Testis (tissue), 3 donors: ENCODE data around the gene DAZAP1. TPM values are rescaled to one million over a fixed set of nuclear protein-coding genes. Genes with fewer than 3 reads are reported as not detected.

Experiments
- DNase-seq: peaks from one replicate; pipeline ENCODE4 v3.0.0-alpha.2; 2019
- H3K27ac ChIP-seq, 2 donors: fragments of 200-600 bp; sonication (generic); one replicate each; pipeline ENCODE4 v1.5.1; 2019
- H3K27me3 ChIP-seq: fragments of 200-600 bp; sonication (generic); one replicate; pipeline ENCODE4 v1.5.1; 2019
- H3K36me3 ChIP-seq: fragments of 200-600 bp; sonication (generic); one replicate; pipeline ENCODE4 v1.5.1; 2017; ENCODE audit warnings: low read depth; ENCODE audit errors: missing control alignments
- H3K4me1 ChIP-seq: fragments of 200-600 bp; sonication (generic); one replicate; pipeline ENCODE4 v1.5.1; 2019
- H3K4me3 ChIP-seq, 2 donors: fragments of 200-600 bp; sonication (generic); one replicate each; pipeline ENCODE4 v1.5.1; 2017 to 2019
- H3K9me3 ChIP-seq: fragments of 200-600 bp; sonication (generic); one replicate; pipeline ENCODE4 v1.5.1; 2017
- CTCF ChIP-seq, 3 experiments: fragments of 450-650 bp in 2 of 3; fragments of 200-600 bp in 1 of 3; sonication (generic) in 1 of 3; IDR thresholded peaks; one replicate each; pipeline ENCODE4 v1.5.1; 2016 to 2019; ENCODE audit warnings: antibody characterized with exemption in 3 of 3, mild to moderate bottlenecking in 2 of 3, moderate library complexity in 1 of 3
- POLR2A ChIP-seq: fragments of 450-650 bp; IDR thresholded peaks from one replicate; pipeline ENCODE4 v1.6.1; 2017; ENCODE audit warnings: antibody characterized with exemption, mild to moderate bottlenecking, moderate library complexity
- WGBS, 2 donors: methylation state at CpG; one replicate each; pipeline ENCODE4 v1.1.5; 2018; 5-methylcytosine and 5-hydroxymethylcytosine counted together
- intact Hi-C: fragments of 100-400 bp; cut with DNase I; formaldehyde crosslinking; loops from one replicate; pipeline ENCODE4 v1.15.1; 2023; ENCODE audit warnings: low total_unique reads
- polyA plus RNA-seq: library from polyadenylated mRNA; stranded (reverse); fragments of 350-450 nt; fragmentation: Illumina TruSeq; extraction: RNeasy Lipid Tissue Mini Kit (QIAGEN cat#74804); gene quantifications from one replicate; pipeline ENCODE4 v1.2.3, GENCODE V29; 2014; ENCODE audit warnings: low read depth, low replicate concordance; ENCODE audit not compliant: insufficient read depth
- total RNA-seq, 2 donors: library from RNA; depleted of rRNA; stranded (reverse); fragments of >200 nt; gene quantifications; one replicate each; pipeline ENCODE4 v1.2.3, GENCODE V29; 2016

Gene DAZAP1
- total and polyA plus RNA-seq, 3 donors from 2014 or later = 97.9 to 215 (median 99.6) TPM

GRCh38 chr19:1410136-1410786 lies 2.9 kb downstream of the DAZAP1 start:
- TF ChIP-seq POLR2A (no peak), CTCF (IDR thresholded peaks at IDR 0.05) (no peak)
- Histone ChIP-seq H3K36me3 (no peaks in the 10 kb centered on the region), H3K4me3 (no peak overlapping the region), H3K27ac (peak overlapping the region; percentile 19 to 50), H3K9me3 (no peaks in the 10 kb centered on the region), H3K27me3 (no peaks in the 10 kb centered on the region), H3K4me1 (peaks cover 62% of the 10 kb centered on the region)
- WGBS, 2 donors = 70 to 71% methylated on average over 21 to 23 of the region's 23 CpGs
- DNase-seq = no peak
- intact Hi-C loops = no loop called here

GRCh38 chr19:1410789-1411188 lies 3.4 kb downstream of the DAZAP1 start:
- TF ChIP-seq CTCF (IDR thresholded peaks at IDR 0.05) (no peak), POLR2A (no peak)
- Histone ChIP-seq H3K27me3 (no peaks in the 10 kb centered on the region), H3K4me1 (peaks cover 67% of the 10 kb centered on the region), H3K27ac (peak overlapping the region; percentile 19 to 50), H3K4me3 (no peak overlapping the region), H3K36me3 (no peaks in the 10 kb centered on the region), H3K9me3 (no peaks in the 10 kb centered on the region)
- DNase-seq = no peak
- intact Hi-C loops = no loop called here
- whole genome bisulfite sequencing, 2 donors = 62 to 68% methylated on average over 7 to 9 of the region's 9 CpGs

- Histone ChIP-seq H3K4me3 (no peak overlapping the region), H3K4me1 (peaks cover 69% of the 10 kb centered on the region), H3K9me3 (no peaks in the 10 kb centered on the region), H3K27ac (peak overlapping the region; percentile 1 to 50), H3K27me3 (no peaks in the 10 kb centered on the region), H3K36me3 (no peaks in the 10 kb centered on the region)
- DNase-seq = no peak
- 53 to 58% methylated on average over 19 to 28 of the region's 29 CpGs for WGBS, 2 donors
- intact Hi-C loops = no loop called here
- TF ChIP-seq POLR2A (no peak), CTCF (IDR thresholded peaks at IDR 0.05) (no peak)
These were observed 4.1 kb downstream of the DAZAP1 start for GRCh38 chr19:1411255-1412191.

GRCh38 chr19:1412323-1412923 lies 5.0 kb downstream of the DAZAP1 start:
- Histone ChIP-seq H3K27me3 (no peaks in the 10 kb centered on the region), H3K27ac (no peak overlapping the region), H3K36me3 (no peaks in the 10 kb centered on the region), H3K9me3 (no peaks in the 10 kb centered on the region), H3K4me3 (no peak overlapping the region), H3K4me1 (peaks cover 75% of the 10 kb centered on the region)
- intact Hi-C loops = no loop called here
- TF ChIP-seq POLR2A (no peak), CTCF (IDR thresholded peaks at IDR 0.05) (no peak)
- no peak for DNase-seq
- WGBS, 2 donors = 70 to 85% methylated on average over 12 to 21 of the region's 21 CpGs
